Osteocyte (in vitro differentiated cells): ENCODE measurements around the gene PKNOX2. TPM values are rescaled to one million over a fixed set of nuclear protein-coding genes. Genes with fewer than 3 reads are reported as not detected.
A peak's percentile ranks its signal among the peaks of the same experiment; 100 is the strongest.

Experiments used
- DNase-seq: peaks from one replicate; pipeline ENCODE4 v3.0.0; 2021; ENCODE audit warnings: mixed read lengths; ENCODE audit not compliant: unreplicated experiment; ENCODE audit errors: extremely low spot score
- H3K27ac Mint-ChIP-seq: one replicate; pipeline ENCODE4 v1.8.0; 2021; ENCODE audit warnings: mild to moderate bottlenecking, mixed read lengths; ENCODE audit not compliant: unreplicated experiment
- H3K27me3 Mint-ChIP-seq: one replicate; pipeline ENCODE4 v1.8.0; 2021; ENCODE audit warnings: mixed read lengths; ENCODE audit not compliant: unreplicated experiment
- H3K36me3 Mint-ChIP-seq: one replicate; pipeline ENCODE4 v1.8.0; 2021; ENCODE audit warnings: mixed read lengths; ENCODE audit not compliant: unreplicated experiment
- H3K4me1 Mint-ChIP-seq: one replicate; pipeline ENCODE4 v1.8.0; 2021; ENCODE audit warnings: mixed read lengths; ENCODE audit not compliant: unreplicated experiment
- H3K4me3 Mint-ChIP-seq: one replicate; pipeline ENCODE4 v1.8.0; 2021; ENCODE audit warnings: mild to moderate bottlenecking, moderate library complexity, mixed read lengths; ENCODE audit not compliant: unreplicated experiment
- H3K9me3 Mint-ChIP-seq: one replicate; pipeline ENCODE4 v1.8.0; 2021; ENCODE audit warnings: mixed read lengths; ENCODE audit not compliant: unreplicated experiment
- CTCF ChIP-seq: fragments of 200-600 bp; sonication (generic); IDR thresholded peaks from 2 replicates; pipeline ENCODE4 v1.5.0; 2021; ENCODE audit warnings: antibody characterized with exemption, mild to moderate bottlenecking, moderate library complexity
- total RNA-seq: library from RNA; stranded (reverse); gene quantifications from 2 replicates; pipeline ENCODE4 v1.2.1, GENCODE V29; 2021

Gene PKNOX2
- total RNA-seq, 1 donor from 2014 or later = 89.3 TPM

GRCh38 chr11:125312812-125313211, 148.3 kb downstream of the PKNOX2 start:
- peaks cover 44% of the 10 kb centered on the region for H3K36me3 Mint-ChIP-seq
- peak overlapping the region; percentile 55 for H3K27ac Mint-ChIP-seq
- H3K27me3 Mint-ChIP-seq = no peaks in the 10 kb centered on the region
- no peak for DNase-seq
- no peak for TF ChIP-seq CTCF
- peaks cover 84% of the 10 kb centered on the region for H3K4me1 Mint-ChIP-seq
- no peak overlapping the region for H3K4me3 Mint-ChIP-seq
- H3K9me3 Mint-ChIP-seq = peaks cover 5% of the 10 kb centered on the region

GRCh38 chr11:125313271-125314219, 149.0 kb downstream of the PKNOX2 start:
- H3K27me3 Mint-ChIP-seq = no peaks in the 10 kb centered on the region
- H3K9me3 Mint-ChIP-seq = peaks cover 5% of the 10 kb centered on the region

GRCh38 chr11:125314276-125315078, 149.9 kb downstream of the PKNOX2 start:
- H3K4me1 Mint-ChIP-seq = peaks cover 72% of the 10 kb centered on the region
- TF ChIP-seq CTCF = no peak
- H3K4me3 Mint-ChIP-seq = no peak overlapping the region

More at GRCh38 chr11:125313271-125314219, 149.0 kb downstream of the PKNOX2 start:
- H3K36me3 Mint-ChIP-seq = peaks cover 42% of the 10 kb centered on the region
- peaks cover 77% of the 10 kb centered on the region for H3K4me1 Mint-ChIP-seq
- TF ChIP-seq CTCF = no peak
- H3K27ac Mint-ChIP-seq = peak overlapping the region; percentile 55
- DNase-seq = no peak
- H3K4me3 Mint-ChIP-seq = no peak overlapping the region

GRCh38 chr11:125315079-125315740, 150.7 kb downstream of the PKNOX2 start:
- H3K36me3 Mint-ChIP-seq = peaks cover 39% of the 10 kb centered on the region
- peak; percentile 91 for DNase-seq

More at GRCh38 chr11:125314276-125315078, 149.9 kb downstream of the PKNOX2 start:
- Mint-ChIP-seq H3K36me3 (peaks cover 40% of the 10 kb centered on the region), H3K27ac (peak overlapping the region; percentile 58), H3K27me3 (no peaks in the 10 kb centered on the region), H3K9me3 (peaks cover 5% of the 10 kb centered on the region)
- no peak for DNase-seq

More at GRCh38 chr11:125315079-125315740, 150.7 kb downstream of the PKNOX2 start:
- no peaks in the 10 kb centered on the region for H3K27me3 Mint-ChIP-seq
- peaks cover 71% of the 10 kb centered on the region for H3K4me1 Mint-ChIP-seq
- H3K27ac Mint-ChIP-seq = peak overlapping the region; percentile 58
- H3K4me3 Mint-ChIP-seq = peak overlapping the region; percentile 53
- TF ChIP-seq CTCF = no peak
- H3K9me3 Mint-ChIP-seq = peaks cover 5% of the 10 kb centered on the region
